ENCODE measurements around the gene CDH22. TPM values are rescaled to one million over a fixed set of nuclear protein-coding genes. Genes with fewer than 3 reads are reported as not detected.

CDH22 gene
- total and polyA plus RNA-seq, 10 of the 15 experiments (the other 5 are each of a cell fraction or from before 2014, with no cell fraction given), result not detected

DNA sequence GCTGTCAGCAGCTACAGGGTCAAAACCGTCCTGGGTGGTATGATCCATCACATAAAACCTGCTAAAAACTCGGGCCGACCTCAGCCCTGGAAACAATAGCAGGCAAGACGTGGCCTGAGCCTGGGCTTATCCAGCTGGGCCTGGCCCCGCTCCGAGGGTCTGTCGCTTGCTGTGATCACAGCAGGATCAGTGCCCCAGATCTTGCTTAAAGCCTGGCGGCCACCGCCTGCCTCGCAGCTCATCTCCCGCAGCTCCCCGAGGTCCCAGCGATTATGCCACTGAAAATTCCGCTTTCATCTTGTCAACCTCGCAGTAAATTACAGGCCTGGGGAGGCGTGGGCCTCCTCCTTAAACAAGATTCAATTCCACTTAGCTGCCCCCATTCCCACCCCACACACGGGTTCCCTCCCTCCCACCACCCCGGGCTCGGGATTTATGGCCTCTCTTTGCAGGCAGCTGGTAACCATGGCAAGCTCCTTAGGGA, 40.1 kb downstream of the CDH22 start (continued):
- TF ChIP-seq, protein P1, sequence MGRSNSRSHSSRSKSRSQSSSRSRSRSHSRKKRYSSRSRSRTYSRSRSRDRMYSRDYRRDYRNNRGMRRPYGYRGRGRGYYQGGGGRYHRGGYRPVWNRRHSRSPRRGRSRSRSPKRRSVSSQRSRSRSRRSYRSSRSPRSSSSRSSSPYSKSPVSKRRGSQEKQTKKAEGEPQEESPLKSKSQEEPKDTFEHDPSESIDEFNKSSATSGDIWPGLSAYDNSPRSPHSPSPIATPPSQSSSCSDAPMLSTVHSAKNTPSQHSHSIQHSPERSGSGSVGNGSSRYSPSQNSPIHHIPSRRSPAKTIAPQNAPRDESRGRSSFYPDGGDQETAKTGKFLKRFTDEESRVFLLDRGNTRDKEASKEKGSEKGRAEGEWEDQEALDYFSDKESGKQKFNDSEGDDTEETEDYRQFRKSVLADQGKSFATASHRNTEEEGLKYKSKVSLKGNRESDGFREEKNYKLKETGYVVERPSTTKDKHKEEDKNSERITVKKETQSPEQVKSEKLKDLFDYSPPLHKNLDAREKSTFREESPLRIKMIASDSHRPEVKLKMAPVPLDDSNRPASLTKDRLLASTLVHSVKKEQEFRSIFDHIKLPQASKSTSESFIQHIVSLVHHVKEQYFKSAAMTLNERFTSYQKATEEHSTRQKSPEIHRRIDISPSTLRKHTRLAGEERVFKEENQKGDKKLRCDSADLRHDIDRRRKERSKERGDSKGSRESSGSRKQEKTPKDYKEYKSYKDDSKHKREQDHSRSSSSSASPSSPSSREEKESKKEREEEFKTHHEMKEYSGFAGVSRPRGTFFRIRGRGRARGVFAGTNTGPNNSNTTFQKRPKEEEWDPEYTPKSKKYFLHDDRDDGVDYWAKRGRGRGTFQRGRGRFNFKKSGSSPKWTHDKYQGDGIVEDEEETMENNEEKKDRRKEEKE (IDR thresholded peaks at IDR 0.05), result no peak

DNA sequence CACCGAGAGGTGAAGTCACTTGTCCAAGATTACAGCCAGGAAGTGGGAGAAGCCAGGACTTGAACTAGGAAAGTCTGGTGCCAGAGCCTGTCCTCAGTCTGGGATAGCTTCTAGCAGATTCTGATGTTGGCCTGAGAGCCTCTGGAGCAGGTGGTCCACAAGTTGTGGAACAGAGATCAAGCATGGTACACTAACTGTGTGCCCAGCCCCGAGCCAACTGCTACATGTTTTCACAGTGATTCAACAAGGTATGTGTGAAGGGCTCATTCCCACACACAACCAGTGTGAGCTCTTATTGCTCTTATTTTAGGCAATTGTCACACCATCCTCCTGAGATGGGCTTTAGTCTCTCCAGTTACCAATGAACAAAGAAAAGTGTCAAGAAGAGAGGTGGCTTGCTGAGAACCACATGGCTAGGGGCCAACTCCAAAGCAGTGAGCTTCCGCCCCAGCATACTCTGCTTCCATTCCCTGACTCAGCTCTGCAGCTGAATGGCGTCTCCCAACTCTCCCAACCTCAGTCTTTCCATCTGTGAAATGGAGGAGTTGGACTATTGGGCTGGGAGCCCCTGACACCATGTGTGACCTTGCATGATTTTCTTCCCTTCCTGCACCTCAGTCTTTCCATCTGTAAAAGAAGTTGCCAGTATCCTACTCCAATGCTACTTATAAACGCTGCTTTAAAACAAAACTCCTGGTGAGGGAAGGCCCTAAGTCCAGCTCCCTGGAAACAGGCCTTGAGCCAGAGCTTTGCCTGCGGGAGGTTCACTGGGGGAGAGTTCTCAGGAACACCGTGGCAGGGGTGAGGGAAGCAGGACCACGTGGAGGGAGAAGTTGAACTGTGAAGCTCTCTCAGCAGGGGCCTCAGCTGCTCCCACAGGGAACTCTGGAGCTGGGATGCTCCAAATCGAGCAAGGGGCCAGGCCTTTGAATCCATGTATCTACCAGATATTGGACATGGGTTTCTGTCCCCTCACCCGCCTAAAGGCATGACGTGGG, 40.9 kb downstream of the CDH22 start:
- no peak overlapping the region for H3K27ac ChIP-seq (ENCODE audit: control insufficient read depth, insufficient read depth)
- H3K79me2 ChIP-seq (ENCODE audit: control insufficient read depth, insufficient read depth, low read length), result no peaks in the 10 kb centered on the region
- ChIA-PET SMC1A (ENCODE audit: uncharacterized antibody, unreplicated experiment) (no interaction called here), RAD21 (ENCODE audit: unreplicated experiment) (no interaction called here), CTCF (interaction anchor here (0.6 to 1.1 kb wide), 3 partner anchors 24 to 1900 kb away, joined by 3 read pairs; no protein-coding TSS in a partner anchor), POLR2A (no interaction called here)
- H2AFZ ChIP-seq (ENCODE audit: control insufficient read depth, low read depth, low read length), result no peak overlapping the region
- no peaks in the 10 kb centered on the region for H3K9me3 ChIP-seq (replicated peaks; ENCODE audit: control insufficient read depth, insufficient read depth, low read length)
- no peaks in the 10 kb centered on the region for H3K36me3 ChIP-seq (ENCODE audit: control insufficient read depth in 2 of 2, insufficient read depth in 2 of 2, low read length in 1 of 2)
- no peak overlapping the region for H3K9ac ChIP-seq (ENCODE audit: control insufficient read depth, insufficient read depth, low read length)
- WGBS (ENCODE audit: insufficient coverage, insufficient replicate concordance, low lambda C conversion rate, missing lambda C conversion rate), result 7% methylated on average over 11 of the region's 11 CpGs
- ATAC-seq (no peak), FAIRE-seq (no peak), DNase-seq (ENCODE audit: low read depth, low spot score) (no peak)
- no peak overlapping the region for H3K4me3 ChIP-seq
- BruUV-seq (replicated peaks), result no TSS peak
- H3K27me3 ChIP-seq (replicated peaks in 1 of 2; ENCODE audit: control insufficient read depth in 2 of 2, insufficient read depth in 2 of 2, low read length in 1 of 2), result peaks cover 4% of the 10 kb centered on the region in 2 experiments; a peak in 3 of 4 replicates
- H3K4me1 ChIP-seq (ENCODE audit: control insufficient read depth, insufficient read depth, low read length), result no peaks in the 10 kb centered on the region
- no peak overlapping the region for H3K4me2 ChIP-seq (ENCODE audit: control insufficient read depth, insufficient read depth)
- intact Hi-C loops (cut with micrococcal nuclease; ENCODE audit: unreplicated experiment) (no loop called here), in situ Hi-C loops (cut with MboI) (no loop called here)
- H4K20me1 ChIP-seq (ENCODE audit: control insufficient read depth, insufficient read depth), result no peaks in the 10 kb centered on the region
- TF ChIP-seq RFX5 (IDR thresholded peaks at IDR 0.05; ENCODE audit: low read depth, low read length) (no peak), NFYB (IDR thresholded peaks at IDR 0.05; ENCODE audit: insufficient read depth, low read depth, low read length) (no peak), POLR2A (IDR thresholded peaks at IDR 0.05; ENCODE audit: low read depth, low read length) (no peak), SMAD5 (IDR thresholded peaks at IDR 0.05; ENCODE audit: low read depth) (no peak), YBX1 (IDR thresholded peaks at IDR 0.05) (no peak), KAT2A (conservative IDR thresholded peaks at IDR 0.05; ENCODE audit: control insufficient read depth, low read depth, low read length) (no peak), STAT1 (conservative IDR thresholded peaks at IDR 0.05) (no peak)
- TF ChIP-seq, protein P2, sequence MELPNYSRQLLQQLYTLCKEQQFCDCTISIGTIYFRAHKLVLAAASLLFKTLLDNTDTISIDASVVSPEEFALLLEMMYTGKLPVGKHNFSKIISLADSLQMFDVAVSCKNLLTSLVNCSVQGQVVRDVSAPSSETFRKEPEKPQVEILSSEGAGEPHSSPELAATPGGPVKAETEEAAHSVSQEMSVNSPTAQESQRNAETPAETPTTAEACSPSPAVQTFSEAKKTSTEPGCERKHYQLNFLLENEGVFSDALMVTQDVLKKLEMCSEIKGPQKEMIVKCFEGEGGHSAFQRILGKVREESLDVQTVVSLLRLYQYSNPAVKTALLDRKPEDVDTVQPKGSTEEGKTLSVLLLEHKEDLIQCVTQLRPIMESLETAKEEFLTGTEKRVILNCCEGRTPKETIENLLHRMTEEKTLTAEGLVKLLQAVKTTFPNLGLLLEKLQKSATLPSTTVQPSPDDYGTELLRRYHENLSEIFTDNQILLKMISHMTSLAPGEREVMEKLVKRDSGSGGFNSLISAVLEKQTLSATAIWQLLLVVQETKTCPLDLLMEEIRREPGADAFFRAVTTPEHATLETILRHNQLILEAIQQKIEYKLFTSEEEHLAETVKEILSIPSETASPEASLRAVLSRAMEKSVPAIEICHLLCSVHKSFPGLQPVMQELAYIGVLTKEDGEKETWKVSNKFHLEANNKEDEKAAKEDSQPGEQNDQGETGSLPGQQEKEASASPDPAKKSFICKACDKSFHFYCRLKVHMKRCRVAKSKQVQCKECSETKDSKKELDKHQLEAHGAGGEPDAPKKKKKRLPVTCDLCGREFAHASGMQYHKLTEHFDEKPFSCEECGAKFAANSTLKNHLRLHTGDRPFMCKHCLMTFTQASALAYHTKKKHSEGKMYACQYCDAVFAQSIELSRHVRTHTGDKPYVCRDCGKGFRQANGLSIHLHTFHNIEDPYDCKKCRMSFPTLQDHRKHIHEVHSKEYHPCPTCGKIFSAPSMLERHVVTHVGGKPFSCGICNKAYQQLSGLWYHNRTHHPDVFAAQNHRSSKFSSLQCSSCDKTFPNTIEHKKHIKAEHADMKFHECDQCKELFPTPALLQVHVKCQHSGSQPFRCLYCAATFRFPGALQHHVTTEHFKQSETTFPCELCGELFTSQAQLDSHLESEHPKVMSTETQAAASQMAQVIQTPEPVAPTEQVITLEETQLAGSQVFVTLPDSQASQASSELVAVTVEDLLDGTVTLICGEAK (IDR thresholded peaks at IDR 0.05; ENCODE audit: borderline replicate concordance), result no peak
- TF ChIP-seq, protein P3, sequence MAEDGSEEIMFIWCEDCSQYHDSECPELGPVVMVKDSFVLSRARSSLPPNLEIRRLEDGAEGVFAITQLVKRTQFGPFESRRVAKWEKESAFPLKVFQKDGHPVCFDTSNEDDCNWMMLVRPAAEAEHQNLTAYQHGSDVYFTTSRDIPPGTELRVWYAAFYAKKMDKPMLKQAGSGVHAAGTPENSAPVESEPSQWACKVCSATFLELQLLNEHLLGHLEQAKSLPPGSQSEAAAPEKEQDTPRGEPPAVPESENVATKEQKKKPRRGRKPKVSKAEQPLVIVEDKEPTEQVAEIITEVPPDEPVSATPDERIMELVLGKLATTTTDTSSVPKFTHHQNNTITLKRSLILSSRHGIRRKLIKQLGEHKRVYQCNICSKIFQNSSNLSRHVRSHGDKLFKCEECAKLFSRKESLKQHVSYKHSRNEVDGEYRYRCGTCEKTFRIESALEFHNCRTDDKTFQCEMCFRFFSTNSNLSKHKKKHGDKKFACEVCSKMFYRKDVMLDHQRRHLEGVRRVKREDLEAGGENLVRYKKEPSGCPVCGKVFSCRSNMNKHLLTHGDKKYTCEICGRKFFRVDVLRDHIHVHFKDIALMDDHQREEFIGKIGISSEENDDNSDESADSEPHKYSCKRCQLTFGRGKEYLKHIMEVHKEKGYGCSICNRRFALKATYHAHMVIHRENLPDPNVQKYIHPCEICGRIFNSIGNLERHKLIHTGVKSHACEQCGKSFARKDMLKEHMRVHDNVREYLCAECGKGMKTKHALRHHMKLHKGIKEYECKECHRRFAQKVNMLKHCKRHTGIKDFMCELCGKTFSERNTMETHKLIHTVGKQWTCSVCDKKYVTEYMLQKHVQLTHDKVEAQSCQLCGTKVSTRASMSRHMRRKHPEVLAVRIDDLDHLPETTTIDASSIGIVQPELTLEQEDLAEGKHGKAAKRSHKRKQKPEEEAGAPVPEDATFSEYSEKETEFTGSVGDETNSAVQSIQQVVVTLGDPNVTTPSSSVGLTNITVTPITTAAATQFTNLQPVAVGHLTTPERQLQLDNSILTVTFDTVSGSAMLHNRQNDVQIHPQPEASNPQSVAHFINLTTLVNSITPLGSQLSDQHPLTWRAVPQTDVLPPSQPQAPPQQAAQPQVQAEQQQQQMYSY (CRISPR knock-in tag; IDR thresholded peaks at IDR 0.05), result no peak

Measured in GM12878 (cell line).